NT2/D1 (cell line): ENCODE measurements around the gene PRL.

ENCODE experiments used
- YY1 ChIP-seq: IDR thresholded peaks from 2 replicates; pipeline ENCODE4 v1.6.1; 2011; ENCODE audit not compliant: insufficient read length, insufficient read depth
- ZNF274 ChIP-seq: IDR thresholded peaks from 2 replicates; pipeline ENCODE4 v1.6.1; 2011; ENCODE audit warnings: mild to moderate bottlenecking, low read depth, low read length

GRCh38 chr6:22333802-22334201 is 37.0 kb upstream of the PRL start:
- no peak for TF ChIP-seq YY1
- TF ChIP-seq ZNF274 = no peak
